ENCODE data around the gene RAB44.
A peak's percentile ranks its signal among the peaks of the same experiment; 100 is the strongest.

RAB44 gene

DNA sequence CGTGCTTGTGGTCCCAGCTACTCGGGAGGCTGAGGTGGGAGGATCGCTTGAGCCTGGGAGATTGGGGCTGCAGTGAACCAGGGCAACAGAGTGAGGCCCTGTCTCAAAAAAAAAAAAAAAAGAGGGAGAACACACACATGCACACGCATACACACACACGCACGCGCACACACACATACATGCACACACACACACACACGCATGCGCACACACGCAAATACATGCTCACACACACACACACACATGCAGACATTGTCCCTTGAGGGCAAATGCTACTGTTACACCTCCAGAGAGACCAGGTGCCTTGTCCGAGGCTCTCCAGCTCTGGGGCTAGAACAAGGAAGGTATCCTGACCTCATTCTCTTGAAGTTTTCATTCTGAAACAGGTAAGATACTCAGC lies 64.5 kb downstream of the RAB44 start:
- H3K9ac ChIP-seq (ENCODE audit: low read depth, low read length), result no peak overlapping the region
- H3K27me3 ChIP-seq (ENCODE audit: control insufficient read depth, insufficient read depth, low read length), result peaks cover 9% of the 10 kb centered on the region
- H3K4me3 ChIP-seq (ENCODE audit: low read length), result no peak overlapping the region
- H3K4me1 ChIP-seq (ENCODE audit: control insufficient read depth, insufficient read depth, low read length), result peaks cover 7% of the 10 kb centered on the region
- H3K4me2 ChIP-seq (ENCODE audit: low read length), result no peak overlapping the region
- H3K36me3 ChIP-seq (ENCODE audit: insufficient read depth, low read length), result no peaks in the 10 kb centered on the region
- no peaks in the 10 kb centered on the region for H3K9me3 ChIP-seq (replicated peaks; ENCODE audit: low read length)

DNA sequence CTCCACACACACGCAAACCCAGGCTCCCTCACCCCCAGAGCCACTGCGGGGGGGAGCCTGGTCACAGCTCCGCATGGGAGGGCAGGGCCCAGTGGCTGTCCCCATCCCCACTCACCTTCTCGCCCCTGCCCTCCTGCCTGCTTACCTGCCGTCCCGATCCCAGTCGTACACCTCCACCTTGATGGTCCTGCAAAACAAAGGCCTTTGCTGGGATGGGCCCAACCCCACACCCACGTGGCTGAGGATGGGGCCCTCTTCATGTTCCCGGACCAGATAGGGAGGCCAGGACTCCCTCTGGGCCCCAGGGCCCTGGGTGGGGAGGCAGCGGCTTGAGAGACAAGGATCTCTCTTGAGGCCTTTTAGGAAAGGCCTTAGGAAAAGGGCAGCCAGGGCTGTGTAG lies 67.6 kb downstream of the RAB44 start:
- Histone ChIP-seq H3K4me3 (ENCODE audit: low read length) (no peak overlapping the region), H3K4me2 (ENCODE audit: low read length) (no peak overlapping the region), H3K27me3 (ENCODE audit: control insufficient read depth, insufficient read depth, low read length) (peaks cover 9% of the 10 kb centered on the region), H3K9ac (ENCODE audit: low read depth, low read length) (no peak overlapping the region), H3K9me3 (replicated peaks; ENCODE audit: low read length) (no peaks in the 10 kb centered on the region), H3K4me1 (ENCODE audit: control insufficient read depth, insufficient read depth, low read length) (peaks cover 25% of the 10 kb centered on the region), H3K36me3 (ENCODE audit: insufficient read depth, low read length) (no peaks in the 10 kb centered on the region)

DNA sequence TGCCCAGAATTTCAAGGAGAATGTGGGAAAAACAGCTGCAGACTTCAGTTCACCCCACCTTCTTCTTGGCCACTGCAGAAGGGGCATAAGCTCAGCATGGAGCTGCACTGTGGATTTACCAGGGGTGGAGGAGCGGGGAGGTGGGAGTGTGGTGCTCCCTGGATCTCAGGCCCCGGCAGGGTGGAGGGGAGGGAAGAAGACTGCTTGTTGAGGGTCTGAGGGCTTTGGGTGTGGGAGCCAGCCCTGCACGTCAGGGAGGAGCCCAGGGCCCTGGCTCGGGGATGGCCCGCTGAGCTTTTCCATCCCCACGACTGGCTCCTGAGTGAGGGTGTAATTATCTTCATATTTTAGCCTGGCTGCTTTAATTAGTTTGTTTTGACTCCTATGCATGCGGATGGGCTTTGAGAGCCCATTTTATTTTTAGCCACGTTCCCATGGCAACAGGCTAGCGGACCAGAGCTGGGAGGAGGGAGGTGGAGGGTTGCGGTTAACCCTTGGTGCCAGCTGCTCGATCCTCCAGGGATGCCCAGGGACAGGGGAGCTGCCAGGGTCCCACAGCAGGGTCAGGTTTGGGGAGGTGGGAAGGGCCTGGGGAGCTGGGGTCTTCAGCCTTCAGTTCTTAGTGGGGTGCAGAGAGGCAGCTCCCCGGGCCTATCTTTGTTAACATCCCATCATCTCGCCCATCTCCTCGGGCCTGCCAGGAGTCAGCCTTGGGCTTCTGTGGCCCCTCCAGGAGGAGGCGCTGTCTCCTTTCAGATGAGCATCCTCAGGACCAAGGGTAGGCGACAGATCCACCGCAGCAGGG lies 68.2 kb downstream of the RAB44 start:
- Histone ChIP-seq H3K9me3 (replicated peaks; ENCODE audit: low read length) (no peaks in the 10 kb centered on the region), H3K4me1 (ENCODE audit: control insufficient read depth, insufficient read depth, low read length) (peaks cover 31% of the 10 kb centered on the region), H3K4me3 (ENCODE audit: low read length) (no peak overlapping the region), H3K9ac (ENCODE audit: low read depth, low read length) (no peak overlapping the region), H3K36me3 (ENCODE audit: insufficient read depth, low read length) (no peaks in the 10 kb centered on the region), H3K4me2 (ENCODE audit: low read length) (no peak overlapping the region), H3K27me3 (ENCODE audit: control insufficient read depth, insufficient read depth, low read length) (peaks cover 6% of the 10 kb centered on the region)

DNA sequence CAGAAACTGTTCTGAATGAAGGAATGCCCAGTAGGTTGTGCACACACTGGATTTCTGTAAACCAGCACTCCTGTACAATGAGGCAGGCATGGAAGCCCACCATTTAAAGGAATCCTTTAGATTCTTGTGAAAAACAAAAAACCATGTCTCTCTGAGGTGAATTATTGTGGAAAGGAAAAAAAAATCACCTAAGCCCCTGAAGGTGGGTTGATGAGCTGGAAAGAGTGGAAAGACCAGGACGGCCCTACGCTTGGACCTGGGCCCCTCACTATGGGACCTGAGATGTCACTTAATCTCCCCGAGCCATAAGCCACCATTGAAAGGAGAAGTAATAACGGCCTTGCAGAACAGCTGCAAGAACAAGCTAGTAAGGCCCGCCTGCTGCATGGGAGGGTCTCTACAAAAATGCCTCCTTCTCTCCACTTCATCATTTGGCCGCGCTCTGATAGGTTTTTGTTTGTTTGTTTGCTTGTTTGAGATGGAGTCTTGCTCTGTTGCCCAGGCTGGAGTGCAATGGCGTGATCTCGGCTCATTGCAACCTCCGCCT lies 68.8 kb downstream of the RAB44 start:
- no peaks in the 10 kb centered on the region for H3K27me3 ChIP-seq (ENCODE audit: control insufficient read depth, insufficient read depth, low read length)
- H3K4me1 ChIP-seq (ENCODE audit: control insufficient read depth, insufficient read depth, low read length), result peaks cover 33% of the 10 kb centered on the region
- no peak overlapping the region for H3K9ac ChIP-seq (ENCODE audit: low read depth, low read length)
- no peak overlapping the region for H3K4me2 ChIP-seq (ENCODE audit: low read length)
- H3K4me3 ChIP-seq (ENCODE audit: low read length), result no peak overlapping the region
- H3K9me3 ChIP-seq (replicated peaks; ENCODE audit: low read length), result no peaks in the 10 kb centered on the region
- no peaks in the 10 kb centered on the region for H3K36me3 ChIP-seq (ENCODE audit: insufficient read depth, low read length)

DNA sequence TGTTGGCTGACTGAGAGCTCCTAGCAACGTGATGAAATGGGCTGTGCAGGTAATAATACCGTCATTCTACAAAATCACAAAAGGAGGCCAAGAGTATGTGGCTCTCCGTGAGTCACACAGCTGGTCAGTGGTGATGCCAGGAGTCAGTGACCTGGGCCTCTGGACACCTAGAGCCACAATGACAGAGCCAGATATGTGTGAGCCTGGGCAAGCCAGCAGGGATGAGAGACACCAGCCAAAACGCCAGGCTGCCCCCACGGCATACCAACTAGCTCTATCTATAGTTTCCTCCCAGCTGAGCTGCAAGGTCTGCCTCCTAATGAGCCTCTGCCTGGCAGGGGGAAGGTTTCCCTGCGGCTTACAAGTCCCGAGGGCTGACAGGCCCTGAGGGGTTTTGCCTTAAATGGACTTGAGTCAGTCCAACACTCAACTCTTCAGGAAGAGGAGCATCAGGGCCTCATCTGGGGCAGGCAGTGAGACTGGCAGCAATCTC lies 71.6 kb downstream of the RAB44 start:
- Histone ChIP-seq H3K9ac (ENCODE audit: low read depth, low read length) (no peak overlapping the region), H3K4me3 (ENCODE audit: low read length) (no peak overlapping the region)

DNA sequence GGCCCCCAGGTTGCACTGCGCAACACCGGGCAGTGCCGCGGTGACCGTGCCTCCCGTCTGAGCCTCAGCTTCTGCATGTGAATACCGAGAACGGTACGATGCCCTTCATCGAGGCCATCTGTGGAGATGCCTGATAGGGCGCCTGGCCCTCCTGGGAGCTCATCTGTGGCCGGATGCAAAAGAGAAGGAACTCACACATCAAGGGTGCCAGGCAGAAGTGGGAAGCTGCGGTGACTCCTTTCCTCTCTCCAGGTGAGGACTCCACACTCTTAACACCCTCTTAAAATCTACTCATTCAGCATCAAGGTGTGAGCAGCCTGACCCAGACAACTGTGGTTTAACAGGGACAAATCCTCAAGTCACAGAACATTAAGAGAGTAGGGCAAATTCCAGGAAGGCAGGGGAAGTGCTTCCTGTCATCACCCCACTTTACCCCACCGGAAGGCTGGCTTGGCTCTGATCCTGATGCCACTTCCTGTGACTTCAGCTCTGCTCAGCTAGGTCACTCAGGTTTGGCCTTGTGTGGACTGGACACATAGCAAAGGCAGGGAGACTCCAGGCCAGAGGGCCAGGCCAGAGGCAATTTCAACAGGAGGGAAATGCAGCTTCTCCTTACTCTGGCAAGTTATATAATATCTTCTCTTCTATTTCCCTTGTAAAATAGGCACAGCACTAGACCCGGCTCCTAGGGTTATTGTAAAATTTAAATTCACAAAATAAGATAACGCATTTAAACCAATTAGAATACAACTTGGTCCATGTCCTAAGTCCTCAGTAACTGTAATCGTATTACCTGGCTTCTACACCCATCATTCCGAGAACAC lies 72.3 kb downstream of the RAB44 start:
- Histone ChIP-seq H3K4me2 (ENCODE audit: low read length) (peak overlapping the region; percentile 58), H3K9ac (ENCODE audit: low read depth, low read length) (peak overlapping the region; percentile 36), H3K9me3 (replicated peaks; ENCODE audit: low read length) (no peaks in the 10 kb centered on the region), H3K4me3 (ENCODE audit: low read length) (peak overlapping the region; percentile 31), H3K4me1 (ENCODE audit: control insufficient read depth, insufficient read depth, low read length) (peaks cover 33% of the 10 kb centered on the region), H3K27me3 (ENCODE audit: control insufficient read depth, insufficient read depth, low read length) (no peaks in the 10 kb centered on the region), H3K36me3 (ENCODE audit: insufficient read depth, low read length) (no peaks in the 10 kb centered on the region)

More for the DNA sequence above, 71.6 kb downstream of the RAB44 start:
- Histone ChIP-seq H3K27me3 (ENCODE audit: control insufficient read depth, insufficient read depth, low read length) (no peaks in the 10 kb centered on the region), H3K36me3 (ENCODE audit: insufficient read depth, low read length) (no peaks in the 10 kb centered on the region), H3K4me1 (ENCODE audit: control insufficient read depth, insufficient read depth, low read length) (peaks cover 33% of the 10 kb centered on the region), H3K4me2 (ENCODE audit: low read length) (no peak overlapping the region), H3K9me3 (replicated peaks; ENCODE audit: low read length) (no peaks in the 10 kb centered on the region)

DNA sequence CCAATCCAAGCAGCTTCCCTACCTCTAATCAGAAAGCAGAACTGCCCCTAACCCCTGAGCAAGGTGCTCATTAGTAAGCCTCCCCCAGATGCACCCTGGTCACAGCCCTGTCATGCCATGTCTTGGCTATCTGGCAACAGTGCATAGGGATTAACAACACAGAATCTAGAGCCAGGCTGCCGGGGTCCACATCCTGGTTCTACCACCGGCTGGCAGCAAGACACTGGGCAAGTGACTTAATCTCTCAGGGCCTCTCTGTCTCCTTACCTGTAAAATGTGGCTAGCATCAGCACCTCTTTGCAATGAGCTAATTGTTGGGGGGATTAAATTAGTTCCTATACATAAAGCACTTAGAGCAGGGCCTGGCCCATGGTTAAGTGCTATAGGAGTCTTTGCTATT lies 73.5 kb downstream of the RAB44 start:
- Histone ChIP-seq H3K4me2 (ENCODE audit: low read length) (no peak overlapping the region), H3K4me1 (ENCODE audit: control insufficient read depth, insufficient read depth, low read length) (peaks cover 26% of the 10 kb centered on the region), H3K9ac (ENCODE audit: low read depth, low read length) (no peak overlapping the region), H3K36me3 (ENCODE audit: insufficient read depth, low read length) (no peaks in the 10 kb centered on the region), H3K9me3 (replicated peaks; ENCODE audit: low read length) (no peaks in the 10 kb centered on the region), H3K27me3 (ENCODE audit: control insufficient read depth, insufficient read depth, low read length) (peaks cover 9% of the 10 kb centered on the region), H3K4me3 (ENCODE audit: low read length) (no peak overlapping the region)

DNA sequence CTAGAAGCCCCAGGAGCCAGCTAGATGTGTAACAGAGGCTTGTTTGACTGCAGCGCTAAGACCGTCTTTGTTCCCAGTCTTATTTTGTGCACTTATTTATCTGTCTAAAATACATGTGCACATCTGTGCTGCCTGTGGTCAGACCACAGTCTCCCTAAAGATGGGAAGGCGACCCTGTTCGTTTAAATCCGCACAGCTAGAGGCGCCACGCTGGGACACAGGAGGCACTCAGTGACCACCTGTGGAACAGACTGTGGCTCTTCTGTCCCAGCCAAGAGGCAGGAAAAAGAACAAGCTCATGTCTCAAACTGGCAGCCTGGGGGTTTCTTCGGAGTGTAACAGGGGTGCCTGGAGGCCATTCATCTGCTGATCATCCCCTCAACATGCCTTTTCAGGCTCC lies 74.8 kb downstream of the RAB44 start:
- Histone ChIP-seq H3K4me3 (ENCODE audit: low read length) (no peak overlapping the region), H3K4me2 (ENCODE audit: low read length) (no peak overlapping the region), H3K27me3 (ENCODE audit: control insufficient read depth, insufficient read depth, low read length) (peaks cover 21% of the 10 kb centered on the region), H3K36me3 (ENCODE audit: insufficient read depth, low read length) (no peaks in the 10 kb centered on the region), H3K4me1 (ENCODE audit: control insufficient read depth, insufficient read depth, low read length) (peaks cover 26% of the 10 kb centered on the region), H3K9me3 (replicated peaks; ENCODE audit: low read length) (no peaks in the 10 kb centered on the region), H3K9ac (ENCODE audit: low read depth, low read length) (no peak overlapping the region)

DNA sequence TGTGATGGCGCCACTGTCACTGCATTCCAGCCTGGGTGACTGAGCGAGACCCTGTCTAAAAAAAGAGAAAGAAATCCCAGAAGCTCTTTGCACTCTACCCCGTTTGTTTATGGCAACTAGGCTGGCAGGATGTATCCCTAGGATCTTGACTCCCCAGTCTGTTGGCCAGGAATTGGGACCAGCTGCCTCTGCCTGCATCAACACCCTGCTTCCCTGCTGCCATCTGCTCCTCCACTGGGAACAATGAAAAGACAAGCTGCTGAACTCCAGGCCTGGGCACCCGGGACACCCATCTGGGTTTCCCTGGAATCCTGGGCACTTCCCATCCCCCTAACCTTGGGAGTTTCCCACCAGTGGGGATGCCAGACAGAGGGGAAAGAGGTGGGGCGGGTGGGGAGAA lies 76.7 kb downstream of the RAB44 start:
- Histone ChIP-seq H3K4me2 (ENCODE audit: low read length) (no peak overlapping the region), H3K9me3 (replicated peaks; ENCODE audit: low read length) (no peaks in the 10 kb centered on the region), H3K9ac (ENCODE audit: low read depth, low read length) (no peak overlapping the region), H3K36me3 (ENCODE audit: insufficient read depth, low read length) (no peaks in the 10 kb centered on the region), H3K27me3 (ENCODE audit: control insufficient read depth, insufficient read depth, low read length) (peaks cover 36% of the 10 kb centered on the region), H3K4me3 (ENCODE audit: low read length) (no peak overlapping the region), H3K4me1 (ENCODE audit: control insufficient read depth, insufficient read depth, low read length) (peaks cover 16% of the 10 kb centered on the region)

DNA sequence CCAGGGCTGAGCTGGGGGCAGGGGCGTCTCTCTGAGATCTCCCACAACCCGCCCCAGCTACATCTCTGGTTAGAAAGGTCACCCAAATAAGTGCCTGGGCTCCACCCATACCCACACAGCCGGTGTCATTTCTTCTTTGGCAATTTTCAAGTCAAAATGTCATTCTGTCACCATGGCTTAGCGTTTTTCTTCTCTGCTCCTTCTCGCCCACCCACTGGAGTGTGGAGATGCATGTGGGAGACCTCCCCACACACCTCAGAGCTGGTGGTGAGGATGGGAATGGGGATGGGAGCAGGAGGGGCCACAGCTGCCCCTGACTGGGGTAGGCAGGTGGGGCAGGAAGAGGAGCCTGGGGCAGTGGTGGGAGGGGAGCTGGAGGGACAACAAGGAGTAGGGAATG lies 78.5 kb downstream of the RAB44 start:
- no peaks in the 10 kb centered on the region for H3K36me3 ChIP-seq (ENCODE audit: insufficient read depth, low read length)
- H3K9me3 ChIP-seq (replicated peaks; ENCODE audit: low read length), result no peaks in the 10 kb centered on the region
- no peaks in the 10 kb centered on the region for H3K4me1 ChIP-seq (ENCODE audit: control insufficient read depth, insufficient read depth, low read length)
- H3K4me3 ChIP-seq (ENCODE audit: low read length), result no peak overlapping the region
- no peak overlapping the region for H3K9ac ChIP-seq (ENCODE audit: low read depth, low read length)
- H3K4me2 ChIP-seq (ENCODE audit: low read length), result no peak overlapping the region
- peaks cover 44% of the 10 kb centered on the region for H3K27me3 ChIP-seq (ENCODE audit: control insufficient read depth, insufficient read depth, low read length)

DNA sequence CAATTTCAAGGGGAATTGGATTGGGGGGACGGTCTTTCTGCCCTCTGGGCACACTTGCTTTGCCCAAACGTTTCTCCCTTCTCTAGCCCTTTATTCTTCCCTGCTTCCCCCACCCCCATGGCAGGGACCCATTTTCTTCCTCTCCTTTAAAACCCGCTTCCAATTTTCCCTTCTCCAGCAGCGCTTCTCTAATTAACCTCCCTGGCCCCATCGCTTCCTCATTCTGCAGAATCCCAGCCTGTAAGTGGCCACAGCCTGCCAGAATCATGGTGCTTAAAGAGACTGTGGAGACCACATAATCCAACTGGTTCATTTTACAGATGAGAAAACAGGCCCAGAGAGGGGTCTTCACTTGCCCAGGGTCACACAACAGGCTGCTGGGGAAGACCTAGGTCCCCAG lies 80.2 kb downstream of the RAB44 start:
- H3K9ac ChIP-seq (ENCODE audit: low read depth, low read length), result no peak overlapping the region
- no peaks in the 10 kb centered on the region for H3K36me3 ChIP-seq (ENCODE audit: insufficient read depth, low read length)
- no peak overlapping the region for H3K4me2 ChIP-seq (ENCODE audit: low read length)
- peaks cover 44% of the 10 kb centered on the region for H3K27me3 ChIP-seq (ENCODE audit: control insufficient read depth, insufficient read depth, low read length)
- H3K9me3 ChIP-seq (replicated peaks; ENCODE audit: low read length), result no peaks in the 10 kb centered on the region
- no peak overlapping the region for H3K4me3 ChIP-seq (ENCODE audit: low read length)
- no peaks in the 10 kb centered on the region for H3K4me1 ChIP-seq (ENCODE audit: control insufficient read depth, insufficient read depth, low read length)

All from skeletal muscle satellite cell (primary cell).